NB4 (cell line): ENCODE results near the gene CHAF1B.
"Not testable (repeated sequence)": the region's sequence is repeated elsewhere in the genome, so short reads cannot be mapped to it uniquely, and the experiment has no call there.

ENCODE experiments used
- DNase-seq: peaks from one replicate; pipeline ENCODE4 v3.0.0; 2010; ENCODE audit warnings: low read depth
- H3K4me3 ChIP-seq: one replicate; pipeline ENCODE4 v1.5.1; 2011; ENCODE audit warnings: mild to moderate bottlenecking, low read depth, low read length, moderate library complexity
- CTCF ChIP-seq: IDR thresholded peaks from one replicate; pipeline ENCODE4 v1.5.1; 2012; ENCODE audit warnings: low read depth, low read length
- MYC ChIP-seq: IDR thresholded peaks from 2 replicates; pipeline ENCODE4 v1.6.1; 2011; ENCODE audit warnings: low read depth, low read length
- POLR2A ChIP-seq: IDR thresholded peaks from 2 replicates; pipeline ENCODE4 v1.6.1; 2011; ENCODE audit warnings: mild to moderate bottlenecking; ENCODE audit not compliant: insufficient read length; ENCODE audit errors: extremely low read depth
- TF ChIP-seq, protein P1 (sequence below): IDR thresholded peaks from 2 replicates; pipeline ENCODE4 v1.6.1; 2011; ENCODE audit warnings: low read depth, low read length

The CHAF1B gene

GRCh38 chr21:36385233-36386030 lies at the start of gene CHAF1B:
Gene CHAF1B (plus strand): TSS chr21:36385392. CDS start chr21:36386137, 745 bp downstream.
- DNase-seq, result peak; percentile 78
- TF ChIP-seq MYC (no peak), CTCF (no peak), POLR2A (peak; percentile 83)
- TF ChIP-seq, protein P1, sequence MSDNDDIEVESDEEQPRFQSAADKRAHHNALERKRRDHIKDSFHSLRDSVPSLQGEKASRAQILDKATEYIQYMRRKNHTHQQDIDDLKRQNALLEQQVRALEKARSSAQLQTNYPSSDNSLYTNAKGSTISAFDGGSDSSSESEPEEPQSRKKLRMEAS, result no peak
- peak within 1 kb of the TSS; percentile 80 for H3K4me3 ChIP-seq

- H3K4me3 ChIP-seq, result no peak overlapping the region
- no peak for TF ChIP-seq MYC
- TF ChIP-seq POLR2A, result no peak
- TF ChIP-seq, protein P1, result no peak
- TF ChIP-seq CTCF, result no peak
- DNase-seq, result no peak
Measured at GRCh38 chr21:36337099-36337509, 48.1 kb upstream of the CHAF1B start.

DNA sequence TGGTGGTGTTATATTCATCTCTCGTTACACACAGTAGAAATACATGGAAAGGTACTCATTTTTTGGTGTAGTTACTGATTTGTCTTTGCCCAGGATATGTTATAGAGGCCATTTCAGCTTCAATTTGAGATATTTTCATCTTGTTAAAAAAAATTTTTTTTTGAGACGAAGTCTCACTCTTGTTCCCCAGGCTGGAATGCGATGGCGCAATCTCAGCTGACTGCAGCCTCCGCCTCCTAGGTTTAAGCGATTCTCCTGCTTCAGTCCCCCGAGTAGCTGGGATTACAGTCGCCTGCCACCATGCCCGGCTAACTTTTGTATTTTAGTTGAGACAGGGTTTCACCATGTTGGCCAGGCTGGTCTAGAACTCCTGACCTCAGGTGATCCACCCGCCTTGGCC lies 46.2 kb upstream of the CHAF1B start:
- TF ChIP-seq POLR2A (no peak), MYC (no peak), CTCF (no peak)
- TF ChIP-seq, protein P1, result no peak
- no peak for DNase-seq
- no peak overlapping the region for H3K4me3 ChIP-seq

GRCh38 chr21:36342581-36342980 lies 42.6 kb upstream of the CHAF1B start:
- DNase-seq, H3K4me3 ChIP-seq: not testable (repeated sequence)

DNA sequence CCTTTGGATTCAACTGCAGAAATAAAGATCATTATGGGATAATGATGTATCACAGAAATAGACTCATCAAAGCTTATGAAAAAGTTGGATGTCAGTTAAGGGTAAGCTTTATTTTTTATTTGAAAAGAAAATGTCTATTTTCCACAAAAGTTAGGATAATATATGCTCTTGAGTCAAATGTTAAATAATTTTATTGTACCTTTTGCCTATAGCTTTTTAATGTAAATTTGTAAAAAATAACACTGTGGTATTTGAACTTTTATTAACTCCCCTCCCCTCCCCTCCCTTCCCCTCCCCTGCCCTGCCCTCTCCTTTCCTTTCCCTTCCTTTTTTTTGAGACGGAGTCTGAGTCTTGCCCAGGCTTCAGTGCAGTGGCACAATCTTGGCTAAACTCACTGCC lies 40.3 kb upstream of the CHAF1B start:
- no peak for TF ChIP-seq POLR2A
- TF ChIP-seq, protein P1, result no peak
- no peak for TF ChIP-seq CTCF
- no peak for TF ChIP-seq MYC
- no peak for DNase-seq
- no peak overlapping the region for H3K4me3 ChIP-seq

DNA sequence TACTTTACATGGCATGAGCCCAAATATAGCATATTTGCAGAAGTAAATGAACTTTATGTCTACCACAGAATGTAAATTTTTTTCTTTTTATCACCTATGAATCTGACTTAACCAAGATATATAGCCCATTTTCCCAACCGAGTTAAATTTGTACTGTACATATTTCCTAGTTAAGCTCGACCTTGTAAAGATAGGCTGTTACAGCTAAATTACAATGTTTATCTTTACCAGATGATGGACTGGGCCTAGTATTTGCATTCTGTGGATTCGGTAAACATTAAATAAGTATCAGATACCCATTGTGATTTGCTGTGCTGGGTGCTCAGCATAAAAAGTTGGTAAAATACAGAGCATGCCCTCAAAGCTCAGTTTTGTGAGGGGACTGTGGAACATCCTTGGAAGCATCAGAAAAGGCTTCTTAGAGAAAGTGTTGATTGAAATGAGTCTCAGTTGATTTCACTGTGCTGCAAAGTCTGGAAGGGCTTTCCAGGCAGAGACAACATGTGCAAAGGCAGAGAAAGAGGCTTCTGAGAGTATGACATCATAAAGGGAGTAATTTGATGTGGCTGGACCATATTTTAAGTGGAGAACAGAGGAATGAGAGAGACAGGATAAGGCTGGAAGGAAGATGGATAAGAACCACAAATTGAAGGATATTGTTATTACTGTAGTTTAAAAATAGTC lies 37.8 kb upstream of the CHAF1B start:
- TF ChIP-seq POLR2A, result no peak
- TF ChIP-seq CTCF, result no peak
- TF ChIP-seq, protein P1, result no peak
- TF ChIP-seq MYC, result no peak
- DNase-seq, result no peak
- no peak overlapping the region for H3K4me3 ChIP-seq
